ENCODE data around the gene PDSS2. TPM values are rescaled to one million over a fixed set of nuclear protein-coding genes. Genes with fewer than 3 reads are reported as not detected.

The PDSS2 gene
- polyA plus RNA-seq, 1 of the 3 experiments (the other 2 are of a cell fraction) = 5.6 TPM

DNA sequence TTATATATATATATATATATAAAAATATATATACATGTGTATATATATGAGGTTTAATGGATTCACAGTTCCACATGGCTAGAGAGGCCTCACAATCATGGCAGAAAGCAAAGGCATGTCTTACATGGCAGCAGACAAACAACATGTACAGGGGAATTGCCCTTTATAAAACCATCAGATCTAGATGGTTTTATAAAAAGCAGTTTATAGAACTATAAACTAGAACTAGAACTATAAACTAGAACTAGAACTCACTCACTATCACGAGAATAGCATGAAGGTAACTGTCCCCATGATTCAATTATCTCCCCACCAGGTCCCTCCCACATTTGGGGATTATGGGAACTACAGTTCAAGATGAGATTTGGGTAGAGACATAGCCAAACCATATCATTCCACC, 56.8 kb downstream of the PDSS2 start:
- Histone ChIP-seq H3K4me1 (ENCODE audit: control insufficient read depth in 1 of 2, insufficient read depth in 2 of 2, low read depth in 1 of 2, low read length in 1 of 2) (peaks cover 0 to 9% of the 10 kb centered on the region in 2 experiments; a peak in 1 of 4 replicates), H3K79me2 (ENCODE audit: insufficient read depth) (no peaks in the 10 kb centered on the region), H4K20me1 (ENCODE audit: insufficient read depth) (no peaks in the 10 kb centered on the region), H3K36me3 (replicated peaks in 1 of 2; ENCODE audit: control insufficient read depth in 1 of 2, insufficient read depth in 2 of 2, low read length in 1 of 2) (no peaks in the 10 kb centered on the region), H3K9me3 (no peaks in the 10 kb centered on the region), H3K4me3 (ENCODE audit: low read depth in 2 of 2, low read length in 1 of 2) (no peak overlapping the region), H3K9ac (no peak overlapping the region), H2AFZ (ENCODE audit: low read depth) (no peak overlapping the region), H3K9me2 (no peaks in the 10 kb centered on the region), H3K4me2 (no peak overlapping the region), H3F3A (replicated peaks; ENCODE audit: insufficient read depth) (no peaks in the 10 kb centered on the region), H3K27ac (ENCODE audit: low read depth in 2 of 2, low read length in 1 of 2) (no peak overlapping the region), H3K27me3 (ENCODE audit: insufficient read depth) (no peaks in the 10 kb centered on the region)
- POLR2A ChIA-PET = interaction anchor here (0.6 kb wide), 1 partner anchor 35 kb away, joined by 3 read pairs; no protein-coding TSS in a partner anchor
- CTCF ChIA-PET = no interaction called here
- TF ChIP-seq RAD21 (IDR thresholded peaks at IDR 0.05; ENCODE audit: low read length) (no peak), FOXM1 (IDR thresholded peaks at IDR 0.05; ENCODE audit: low read depth) (no peak), RCOR1 (IDR thresholded peaks at IDR 0.05; ENCODE audit: low read length) (no peak), GABPA (IDR thresholded peaks at IDR 0.05; ENCODE audit: low read depth) (no peak), RFX5 (IDR thresholded peaks at IDR 0.05; ENCODE audit: low read length) (no peak), NRF1 (IDR thresholded peaks at IDR 0.05; ENCODE audit: low read depth, low read length) (no peak), EZH2phosphoT487 (IDR thresholded peaks at IDR 0.05; ENCODE audit: borderline replicate concordance, low read depth) (no peak), MXI1 (IDR thresholded peaks at IDR 0.05; ENCODE audit: low read depth, low read length) (no peak), SMC3 (IDR thresholded peaks at IDR 0.05; ENCODE audit: low read depth, low read length) (no peak), GATA2 (CRISPR knock-in tag; IDR thresholded peaks at IDR 0.05) (no peak), TCF12 (IDR thresholded peaks at IDR 0.05) (no peak)
- TF ChIP-seq, protein P1, sequence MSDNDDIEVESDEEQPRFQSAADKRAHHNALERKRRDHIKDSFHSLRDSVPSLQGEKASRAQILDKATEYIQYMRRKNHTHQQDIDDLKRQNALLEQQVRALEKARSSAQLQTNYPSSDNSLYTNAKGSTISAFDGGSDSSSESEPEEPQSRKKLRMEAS (IDR thresholded peaks at IDR 0.05; ENCODE audit: low read depth) = no peak
- TF ChIP-seq, protein P2, sequence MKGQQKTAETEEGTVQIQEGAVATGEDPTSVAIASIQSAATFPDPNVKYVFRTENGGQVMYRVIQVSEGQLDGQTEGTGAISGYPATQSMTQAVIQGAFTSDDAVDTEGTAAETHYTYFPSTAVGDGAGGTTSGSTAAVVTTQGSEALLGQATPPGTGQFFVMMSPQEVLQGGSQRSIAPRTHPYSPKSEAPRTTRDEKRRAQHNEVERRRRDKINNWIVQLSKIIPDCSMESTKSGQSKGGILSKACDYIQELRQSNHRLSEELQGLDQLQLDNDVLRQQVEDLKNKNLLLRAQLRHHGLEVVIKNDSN (IDR thresholded peaks at IDR 0.05; ENCODE audit: borderline replicate concordance, low read depth) = no peak
- TF ChIP-seq, protein P3, sequence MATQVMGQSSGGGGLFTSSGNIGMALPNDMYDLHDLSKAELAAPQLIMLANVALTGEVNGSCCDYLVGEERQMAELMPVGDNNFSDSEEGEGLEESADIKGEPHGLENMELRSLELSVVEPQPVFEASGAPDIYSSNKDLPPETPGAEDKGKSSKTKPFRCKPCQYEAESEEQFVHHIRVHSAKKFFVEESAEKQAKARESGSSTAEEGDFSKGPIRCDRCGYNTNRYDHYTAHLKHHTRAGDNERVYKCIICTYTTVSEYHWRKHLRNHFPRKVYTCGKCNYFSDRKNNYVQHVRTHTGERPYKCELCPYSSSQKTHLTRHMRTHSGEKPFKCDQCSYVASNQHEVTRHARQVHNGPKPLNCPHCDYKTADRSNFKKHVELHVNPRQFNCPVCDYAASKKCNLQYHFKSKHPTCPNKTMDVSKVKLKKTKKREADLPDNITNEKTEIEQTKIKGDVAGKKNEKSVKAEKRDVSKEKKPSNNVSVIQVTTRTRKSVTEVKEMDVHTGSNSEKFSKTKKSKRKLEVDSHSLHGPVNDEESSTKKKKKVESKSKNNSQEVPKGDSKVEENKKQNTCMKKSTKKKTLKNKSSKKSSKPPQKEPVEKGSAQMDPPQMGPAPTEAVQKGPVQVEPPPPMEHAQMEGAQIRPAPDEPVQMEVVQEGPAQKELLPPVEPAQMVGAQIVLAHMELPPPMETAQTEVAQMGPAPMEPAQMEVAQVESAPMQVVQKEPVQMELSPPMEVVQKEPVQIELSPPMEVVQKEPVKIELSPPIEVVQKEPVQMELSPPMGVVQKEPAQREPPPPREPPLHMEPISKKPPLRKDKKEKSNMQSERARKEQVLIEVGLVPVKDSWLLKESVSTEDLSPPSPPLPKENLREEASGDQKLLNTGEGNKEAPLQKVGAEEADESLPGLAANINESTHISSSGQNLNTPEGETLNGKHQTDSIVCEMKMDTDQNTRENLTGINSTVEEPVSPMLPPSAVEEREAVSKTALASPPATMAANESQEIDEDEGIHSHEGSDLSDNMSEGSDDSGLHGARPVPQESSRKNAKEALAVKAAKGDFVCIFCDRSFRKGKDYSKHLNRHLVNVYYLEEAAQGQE (IDR thresholded peaks at IDR 0.05; ENCODE audit: low read depth, low read length) = no peak
- no peak for DNase-seq
- 78% methylated on average over 1 of the region's 1 CpG for WGBS (ENCODE audit: low lambda C conversion rate)

DNA sequence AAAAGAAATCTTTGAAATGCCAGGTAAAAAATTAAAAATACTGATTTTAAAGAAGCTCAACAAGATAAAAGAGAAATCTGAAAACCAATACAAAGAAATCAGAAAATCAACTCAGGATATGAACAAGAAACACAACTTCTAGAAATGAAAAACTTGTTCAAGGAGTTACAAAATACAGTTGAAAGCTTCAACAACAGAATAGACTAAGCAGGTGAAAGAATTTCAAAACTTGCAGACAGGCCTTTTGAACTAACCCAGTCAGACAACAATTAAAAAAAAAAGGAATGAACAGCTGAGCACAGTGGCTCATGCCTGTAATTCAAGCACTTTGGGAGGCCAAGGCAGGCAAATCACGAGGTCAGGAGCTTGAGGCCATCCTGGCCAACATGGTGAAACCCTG, 57.8 kb downstream of the PDSS2 start:
- no peak overlapping the region for H3K4me3 ChIP-seq (ENCODE audit: low read depth in 2 of 2, low read length in 1 of 2)
- ChIA-PET CTCF (no interaction called here), POLR2A (no interaction called here)
- TF ChIP-seq NRF1 (IDR thresholded peaks at IDR 0.05; ENCODE audit: low read depth, low read length) (no peak), EP300 (IDR thresholded peaks at IDR 0.05; ENCODE audit: borderline replicate concordance in 1 of 2, low read depth in 1 of 2, low read length in 1 of 2) (no peak), TCF12 (IDR thresholded peaks at IDR 0.05) (no peak), TEAD4 (IDR thresholded peaks at IDR 0.05; ENCODE audit: borderline replicate concordance, insufficient read depth) (no peak), FOXJ3 (CRISPR knock-in tag; IDR thresholded peaks at IDR 0.05) (no peak)
- TF ChIP-seq, protein P4, sequence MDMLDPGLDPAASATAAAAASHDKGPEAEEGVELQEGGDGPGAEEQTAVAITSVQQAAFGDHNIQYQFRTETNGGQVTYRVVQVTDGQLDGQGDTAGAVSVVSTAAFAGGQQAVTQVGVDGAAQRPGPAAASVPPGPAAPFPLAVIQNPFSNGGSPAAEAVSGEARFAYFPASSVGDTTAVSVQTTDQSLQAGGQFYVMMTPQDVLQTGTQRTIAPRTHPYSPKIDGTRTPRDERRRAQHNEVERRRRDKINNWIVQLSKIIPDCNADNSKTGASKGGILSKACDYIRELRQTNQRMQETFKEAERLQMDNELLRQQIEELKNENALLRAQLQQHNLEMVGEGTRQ (IDR thresholded peaks at IDR 0.05; ENCODE audit: borderline replicate concordance, low read depth, low read length) = no peak
- peaks cover 0 to 9% of the 10 kb centered on the region in 2 experiments; a peak in 1 of 4 replicates for H3K4me1 ChIP-seq (ENCODE audit: control insufficient read depth in 1 of 2, insufficient read depth in 2 of 2, low read depth in 1 of 2, low read length in 1 of 2)
- no peaks in the 10 kb centered on the region for H3K9me3 ChIP-seq
- no peaks in the 10 kb centered on the region for H3K79me2 ChIP-seq (ENCODE audit: insufficient read depth)
- no peak for DNase-seq
- H3K27me3 ChIP-seq (ENCODE audit: insufficient read depth) = no peaks in the 10 kb centered on the region
- no peaks in the 10 kb centered on the region for H3F3A ChIP-seq (replicated peaks; ENCODE audit: insufficient read depth)
- H2AFZ ChIP-seq (ENCODE audit: low read depth) = no peak overlapping the region
- H3K27ac ChIP-seq (ENCODE audit: low read depth in 2 of 2, low read length in 1 of 2) = no peak overlapping the region
- H3K9me2 ChIP-seq = no peaks in the 10 kb centered on the region
- no peak overlapping the region for H3K4me2 ChIP-seq
- no peaks in the 10 kb centered on the region for H4K20me1 ChIP-seq (ENCODE audit: insufficient read depth)
- H3K9ac ChIP-seq = no peak overlapping the region
- WGBS (ENCODE audit: low lambda C conversion rate) = 86% methylated on average over 1 of the region's 1 CpG
- H3K36me3 ChIP-seq (replicated peaks in 1 of 2; ENCODE audit: control insufficient read depth in 1 of 2, insufficient read depth in 2 of 2, low read length in 1 of 2) = no peaks in the 10 kb centered on the region
